ENCODE results near the gene SYNDIG1.

The SYNDIG1 gene

GRCh38 chr20:24473435-24474223 is 4.2 kb downstream of the SYNDIG1 start:
- DNase-seq = no peak

- no peak for DNase-seq
These were observed 8.6 kb downstream of the SYNDIG1 start for GRCh38 chr20:24477831-24478547.

GRCh38 chr20:24478584-24478983 is 9.2 kb downstream of the SYNDIG1 start:
- no peak for DNase-seq

- no peak for DNase-seq
These were observed 9.7 kb downstream of the SYNDIG1 start for GRCh38 chr20:24479106-24479505.

GRCh38 chr20:24479595-24479994 is 10.2 kb downstream of the SYNDIG1 start:
- DNase-seq = no peak

- no peak for DNase-seq
These were observed 11.1 kb downstream of the SYNDIG1 start for GRCh38 chr20:24480509-24480908.

- DNase-seq = no peak
These were observed 11.7 kb downstream of the SYNDIG1 start for GRCh38 chr20:24481173-24481572.

GRCh38 chr20:24483435-24484080 is 14.1 kb downstream of the SYNDIG1 start:
- no peak for DNase-seq

GRCh38 chr20:24484081-24484450 is 14.6 kb downstream of the SYNDIG1 start:
- DNase-seq = no peak

GRCh38 chr20:24485981-24486380 is 16.6 kb downstream of the SYNDIG1 start:
- DNase-seq = no peak

- DNase-seq = no peak
These were observed 17.8 kb downstream of the SYNDIG1 start for GRCh38 chr20:24487240-24487639.

- DNase-seq = no peak
These were observed 18.2 kb downstream of the SYNDIG1 start for GRCh38 chr20:24487648-24488047.

GRCh38 chr20:24488064-24488799 is 18.8 kb downstream of the SYNDIG1 start:
- no peak for DNase-seq

GRCh38 chr20:24488800-24489175 is 19.4 kb downstream of the SYNDIG1 start:
- DNase-seq = no peak

GRCh38 chr20:24489193-24489592 is 19.8 kb downstream of the SYNDIG1 start:
- DNase-seq = no peak

GRCh38 chr20:24489631-24490260 is 20.3 kb downstream of the SYNDIG1 start:
- no peak for DNase-seq

- no peak for DNase-seq
These were observed 21.2 kb downstream of the SYNDIG1 start for GRCh38 chr20:24490598-24490997.

GRCh38 chr20:24491041-24491756 is 21.8 kb downstream of the SYNDIG1 start:
- DNase-seq = no peak

- no peak for DNase-seq
These were observed 22.7 kb downstream of the SYNDIG1 start for GRCh38 chr20:24492031-24492607.

- no peak for DNase-seq
These were observed 23.3 kb downstream of the SYNDIG1 start for GRCh38 chr20:24492698-24493097.

GRCh38 chr20:24493181-24493580 is 23.8 kb downstream of the SYNDIG1 start:
- DNase-seq = no peak

All from NCI-H1694 treated with DMSO at 0.1 percent for 48 hours (cell line).